PC-3 (cell line): ENCODE results near the gene IL12B. TPM values are rescaled to one million over a fixed set of nuclear protein-coding genes. Genes with fewer than 3 reads are reported as not detected.
A peak's percentile ranks its signal among the peaks of the same experiment; 100 is the strongest.

Source experiments
- ATAC-seq: fragments of 200-7000 bp; cut with Tn5 transposase; 2 replicates; pipeline ENCODE4 v1.9.1; 2020; ENCODE audit warnings: mild to moderate bottlenecking, moderate library complexity
- BruUV-seq: library from RNA; stranded (reverse); fragments of 400-500 nt; replicated peaks from 2 replicates; lab custom pipeline; 2021; lab: Mats Ljungman, UMichigan
- CTCF ChIA-PET: fragments of 300-600 bp; sonication (Branson Sonifier 250); formaldehyde crosslinking; loops from one replicate; lab custom pipeline; 2022; ENCODE audit warnings: antibody characterized with exemption; lab: Charles Lee
- POLR2A ChIA-PET: fragments of 300-600 bp; sonication (Branson Sonifier 250); formaldehyde crosslinking; loops from one replicate; lab custom pipeline; 2022; ENCODE audit warnings: antibody characterized with exemption; ENCODE audit not compliant: unreplicated experiment; lab: Charles Lee
- DNase-seq: peaks from one replicate; pipeline ENCODE4 v3.0.0-alpha.2; 2015
- H2AFZ ChIP-seq: fragments of 300-600 bp; sonication (generic); 2 replicates; pipeline ENCODE4 v1.6.0; 2016; ENCODE audit warnings: antibody characterized with exemption, low read length
- H3F3A ChIP-seq: fragments of 300-600 bp; sonication (generic); one replicate; pipeline ENCODE4 v1.6.0; 2017; ENCODE audit warnings: antibody characterized with exemption, low read length, control low read depth, mild to moderate bottlenecking; ENCODE audit not compliant: unreplicated experiment
- H3K27ac ChIP-seq: fragments of 300-600 bp; sonication (generic); 2 replicates; pipeline ENCODE4 v1.5.1; 2016; ENCODE audit warnings: mild to moderate bottlenecking, low read length
- H3K27me3 ChIP-seq: fragments of 300-600 bp; sonication (generic); 2 replicates; pipeline ENCODE4 v1.6.1; 2016; ENCODE audit warnings: low read length, mixed read lengths
- H3K36me3 ChIP-seq: fragments of 300-600 bp; sonication (generic); 2 replicates; pipeline ENCODE4 v1.6.1; 2016; ENCODE audit warnings: low read depth, mixed run types, low read length, mixed read lengths
- H3K4me1 ChIP-seq: fragments of 300-600 bp; sonication (generic); 2 replicates; pipeline ENCODE4 v1.5.1; 2016; ENCODE audit warnings: low read length; ENCODE audit not compliant: insufficient read depth
- H3K4me2 ChIP-seq: fragments of 300-600 bp; sonication (generic); 2 replicates; pipeline ENCODE4 v1.6.0; 2016; ENCODE audit warnings: low read length
- H3K4me3 ChIP-seq: fragments of 300-600 bp; sonication (generic); 2 replicates; pipeline ENCODE4 v1.5.1; 2016; ENCODE audit warnings: mild to moderate bottlenecking, low read length, mixed read lengths
- H3K79me2 ChIP-seq: fragments of 300-600 bp; sonication (generic); 2 replicates; pipeline ENCODE4 v1.6.1; 2017; ENCODE audit warnings: low read length, mixed read lengths
- H3K9ac ChIP-seq: fragments of 300-600 bp; sonication (generic); 2 replicates; pipeline ENCODE4 v1.6.0; 2016; ENCODE audit warnings: mild to moderate bottlenecking, low read length
- H3K9me2 ChIP-seq: fragments of 300-600 bp; sonication (generic); replicated peaks from 2 replicates; pipeline ENCODE4 v1.6.1; 2016; ENCODE audit warnings: mixed run types, low read length, mixed read lengths
- H3K9me3 ChIP-seq: fragments of 300-600 bp; sonication (generic); 2 replicates; pipeline ENCODE4 v1.6.1; 2016; ENCODE audit warnings: low read length, mixed read lengths
- H4K20me1 ChIP-seq: fragments of 300-600 bp; sonication (generic); 2 replicates; pipeline ENCODE4 v1.6.1; 2016; ENCODE audit warnings: low read length, mixed read lengths
- CTCF ChIP-seq: fragments of 300-600 bp; sonication (generic); conservative IDR thresholded peaks from 2 replicates; pipeline ENCODE4 v1.5.1; 2017; ENCODE audit warnings: antibody characterized with exemption, low read depth, mild to moderate bottlenecking, low read length
- EZH2 ChIP-seq: fragments of 300-600 bp; sonication (generic); IDR thresholded peaks from one replicate; pipeline ENCODE4 v1.6.1; 2017; ENCODE audit warnings: antibody characterized with exemption, mild to moderate bottlenecking, low read length; ENCODE audit not compliant: unreplicated experiment
- EZH2phosphoT487 ChIP-seq: fragments of 300-600 bp; sonication (generic); IDR thresholded peaks from 2 replicates; pipeline ENCODE4 v1.6.1; 2018; ENCODE audit warnings: mild to moderate bottlenecking, antibody characterized with exemption, low read length, borderline replicate concordance
- intact Hi-C: fragments of 100-400 bp; cut with micrococcal nuclease; formaldehyde crosslinking; loops from 2 replicates; pipeline ENCODE4 v1.9.0; 2023
- total RNA-seq: library from RNA; depleted of rRNA; stranded (reverse); fragments of >200 nt; gene quantifications from 2 replicates; pipeline ENCODE4 v1.2.3, GENCODE V29; 2014

IL12B gene
- total RNA-seq, 1 experiment from 2014 or later, result not detected

DNA sequence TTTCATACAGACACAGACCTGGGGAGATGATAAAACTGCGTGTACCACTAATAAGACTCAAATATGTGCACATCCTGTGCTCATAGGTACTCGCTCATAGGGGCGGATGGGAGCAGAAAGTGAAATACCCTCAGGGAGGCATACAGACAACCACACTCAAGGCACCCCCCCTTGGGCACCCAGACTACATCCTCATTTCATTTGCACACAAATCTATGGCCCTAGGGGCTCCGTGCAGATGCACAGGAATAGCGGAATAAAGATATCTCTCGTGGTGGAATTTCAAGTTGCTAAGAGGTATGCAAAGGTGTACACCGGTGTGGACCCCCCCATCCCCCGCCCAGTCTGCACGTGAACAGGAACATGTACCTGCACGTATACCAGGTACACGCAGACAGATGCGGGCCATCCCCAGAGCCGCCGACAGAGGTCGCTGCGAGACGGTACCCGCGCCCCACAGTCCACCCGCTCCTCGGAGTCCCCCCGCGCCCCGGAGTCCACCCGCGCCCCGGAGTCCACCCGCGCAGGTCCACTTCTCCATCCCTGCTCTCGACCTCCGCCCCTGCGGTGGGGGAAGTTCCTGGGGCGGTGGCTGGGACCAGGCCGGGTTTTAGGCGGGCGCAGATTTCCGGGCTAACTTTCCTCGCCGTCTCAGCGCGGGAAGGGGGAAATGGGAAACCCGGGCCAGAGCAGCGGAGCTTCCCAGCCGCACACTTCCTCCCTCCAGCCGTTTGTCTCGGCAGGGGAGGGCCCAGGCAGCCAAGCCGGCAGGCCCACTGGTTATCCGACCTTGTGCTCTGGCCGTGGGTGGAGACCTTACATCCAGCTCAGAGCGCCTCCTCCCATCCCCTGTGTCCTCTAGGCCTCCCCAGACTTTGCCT lies 1.0 kb upstream of the IL12B start:
- Histone ChIP-seq H3F3A (no peaks in the 10 kb centered on the region), H3K4me2 (peak overlapping the region; percentile 79), H3K36me3 (no peaks in the 10 kb centered on the region), H3K9me3 (no peaks in the 10 kb centered on the region), H3K9ac (peak overlapping the region; percentile 78), H3K79me2 (no peaks in the 10 kb centered on the region), H3K27ac (0 out of 2 replicates have a peak overlapping the region, but pooled peaks have one; percentile 19), H3K27me3 (no peaks in the 10 kb centered on the region), H2AFZ (peak overlapping the region; percentile 91), H3K4me3 (peak overlapping the region; percentile 72), H4K20me1 (no peaks in the 10 kb centered on the region), H3K4me1 (peaks cover 3% of the 10 kb centered on the region; the same call in 1 of the 2 replicates), H3K9me2 (no peaks in the 10 kb centered on the region)
- ATAC-seq, result peak; percentile 87
- no TSS peak for BruUV-seq
- CTCF ChIA-PET, result no interaction called here
- TF ChIP-seq EZH2 (no peak), CTCF (peak; percentile 65), EZH2phosphoT487 (no peak)
- POLR2A ChIA-PET, result no interaction called here
- intact Hi-C loops, result loop anchor here (1.0 to 10.0 kb wide), 5 partner anchors 111 to 659 kb away; no protein-coding TSS in a partner anchor
- DNase-seq, result peak; percentile 58

GRCh38 chr5:159324986-159325385 lies 5.3 kb downstream of the IL12B start:
- Histone ChIP-seq H3K9me3 (no peaks in the 10 kb centered on the region), H3K9ac (no peak overlapping the region), H2AFZ (no peak overlapping the region), H3F3A (no peaks in the 10 kb centered on the region), H3K79me2 (no peaks in the 10 kb centered on the region), H3K27ac (no peak overlapping the region), H3K4me3 (no peak overlapping the region), H3K9me2 (no peaks in the 10 kb centered on the region), H3K4me2 (no peak overlapping the region), H3K4me1 (no peaks in the 10 kb centered on the region), H3K27me3 (no peaks in the 10 kb centered on the region), H3K36me3 (no peaks in the 10 kb centered on the region), H4K20me1 (no peaks in the 10 kb centered on the region)
- no TSS peak for BruUV-seq
- ChIA-PET CTCF (interaction anchor here (0.5 to 0.7 kb wide), 2 partner anchors 8 to 22 kb away, joined by 3 read pairs; no protein-coding TSS in a partner anchor), POLR2A (no interaction called here)
- intact Hi-C loops, result no loop called here
- ATAC-seq (no peak), DNase-seq (no peak)
- TF ChIP-seq EZH2phosphoT487 (no peak), CTCF (no peak), EZH2 (no peak)
